SK-N-MC (cell line): ENCODE results near the gene LRRC10B.

Experiments used
- DNase-seq: peaks from one replicate; pipeline ENCODE4 v3.0.0-alpha.2; 2011; ENCODE audit warnings: low read depth, low spot score
- H3K27ac ChIP-seq: fragments of 200-600 bp; sonication (generic); 2 replicates; pipeline ENCODE4 v1.5.1; 2016; ENCODE audit warnings: mixed run types
- H3K36me3 ChIP-seq: fragments of 200-600 bp; sonication (generic); 2 replicates; pipeline ENCODE4 v1.6.1; 2017; ENCODE audit warnings: antibody characterized with exemption, low read length, mixed read lengths; ENCODE audit not compliant: insufficient read depth
- H3K4me3 ChIP-seq: fragments of 200-600 bp; sonication (generic); 2 replicates; pipeline ENCODE4 v1.5.1; 2016
- H3K9ac ChIP-seq: fragments of 200-600 bp; sonication (generic); 2 replicates; pipeline ENCODE4 v1.8.0; 2017; ENCODE audit warnings: mixed run types, mixed read lengths; ENCODE audit not compliant: insufficient read length
- H3K9me3 ChIP-seq: fragments of 200-600 bp; sonication (generic); 2 replicates; pipeline ENCODE4 v1.6.1; 2017; ENCODE audit warnings: low read depth, mild to moderate bottlenecking, antibody characterized with exemption, low read length, moderate library complexity, mixed read lengths
- EZH2 ChIP-seq: fragments of 200-600 bp; sonication (generic); IDR thresholded peaks from one replicate; pipeline ENCODE4 v1.6.1; 2017; ENCODE audit warnings: antibody characterized with exemption
- FOXP2 ChIP-seq: optimal IDR thresholded peaks from 2 replicates; pipeline ENCODE3; 2011; ENCODE audit warnings: mild to moderate bottlenecking, moderate library complexity; ENCODE audit not compliant: insufficient read depth; ENCODE audit errors: extremely low read length, control extremely low read depth
- POLR2AphosphoS5 ChIP-seq: IDR thresholded peaks from 2 replicates; pipeline ENCODE4 v1.6.1; 2012; ENCODE audit warnings: mild to moderate bottlenecking, low read depth, low read length, borderline replicate concordance

The LRRC10B gene

GRCh38 chr11:61484541-61484940 is 24.0 kb upstream of the LRRC10B start:
- TF ChIP-seq EZH2 = no peak
- TF ChIP-seq POLR2AphosphoS5 = no peak
- no peak for TF ChIP-seq FOXP2
- H3K9me3 ChIP-seq = no peaks in the 10 kb centered on the region
- H3K9ac ChIP-seq = no peak overlapping the region
- no peaks in the 10 kb centered on the region for H3K36me3 ChIP-seq
- no peak overlapping the region for H3K27ac ChIP-seq
- no peak for DNase-seq
- H3K4me3 ChIP-seq = no peak overlapping the region

GRCh38 chr11:61485080-61485479 is 23.5 kb upstream of the LRRC10B start:
- DNase-seq = no peak
- TF ChIP-seq EZH2 = no peak
- TF ChIP-seq POLR2AphosphoS5 = no peak
- TF ChIP-seq FOXP2 = no peak
- no peak overlapping the region for H3K9ac ChIP-seq

GRCh38 chr11:61486011-61486620 is 22.4 kb upstream of the LRRC10B start:
- Histone ChIP-seq H3K27ac (no peak overlapping the region), H3K36me3 (no peaks in the 10 kb centered on the region), H3K9me3 (no peaks in the 10 kb centered on the region), H3K9ac (no peak overlapping the region), H3K4me3 (no peak overlapping the region)
- DNase-seq = no peak
- TF ChIP-seq EZH2 (no peak), FOXP2 (no peak), POLR2AphosphoS5 (no peak)

More at GRCh38 chr11:61485080-61485479, 23.5 kb upstream of the LRRC10B start:
- H3K36me3 ChIP-seq = no peaks in the 10 kb centered on the region
- H3K9me3 ChIP-seq = no peaks in the 10 kb centered on the region
- H3K4me3 ChIP-seq = no peak overlapping the region
- no peak overlapping the region for H3K27ac ChIP-seq

GRCh38 chr11:61486779-61487178 is 21.8 kb upstream of the LRRC10B start:
- Histone ChIP-seq H3K36me3 (no peaks in the 10 kb centered on the region), H3K9ac (no peak overlapping the region), H3K4me3 (no peak overlapping the region), H3K9me3 (no peaks in the 10 kb centered on the region), H3K27ac (no peak overlapping the region)
- no peak for DNase-seq
- no peak for TF ChIP-seq POLR2AphosphoS5
- TF ChIP-seq FOXP2 = no peak
- TF ChIP-seq EZH2 = no peak

GRCh38 chr11:61487342-61488025 is 21.1 kb upstream of the LRRC10B start:
- no peak overlapping the region for H3K27ac ChIP-seq
- H3K4me3 ChIP-seq = no peak overlapping the region
- no peak for DNase-seq
- no peaks in the 10 kb centered on the region for H3K36me3 ChIP-seq
- H3K9ac ChIP-seq = no peak overlapping the region
- no peak for TF ChIP-seq POLR2AphosphoS5
- TF ChIP-seq FOXP2 = no peak
- TF ChIP-seq EZH2 = no peak
- H3K9me3 ChIP-seq = no peaks in the 10 kb centered on the region

- Histone ChIP-seq H3K4me3 (no peak overlapping the region), H3K27ac (no peak overlapping the region), H3K9ac (no peak overlapping the region), H3K9me3 (no peaks in the 10 kb centered on the region), H3K36me3 (no peaks in the 10 kb centered on the region)
- no peak for DNase-seq
- TF ChIP-seq POLR2AphosphoS5 (no peak), EZH2 (no peak), FOXP2 (no peak)
Measured at GRCh38 chr11:61488651-61489291, 19.8 kb upstream of the LRRC10B start.

- no peak overlapping the region for H3K9ac ChIP-seq
- no peak overlapping the region for H3K27ac ChIP-seq
- H3K36me3 ChIP-seq = no peaks in the 10 kb centered on the region
- no peak overlapping the region for H3K4me3 ChIP-seq
- no peak for DNase-seq
- no peaks in the 10 kb centered on the region for H3K9me3 ChIP-seq
- TF ChIP-seq FOXP2 (no peak), POLR2AphosphoS5 (no peak), EZH2 (no peak)
Measured at GRCh38 chr11:61489833-61490721, 18.5 kb upstream of the LRRC10B start.
